ENCODE data around the gene TPST1. TPM values are rescaled to one million over a fixed set of nuclear protein-coding genes. Genes with fewer than 3 reads are reported as not detected.

The TPST1 gene
- polyA plus RNA-seq, 1 of the 3 experiments (the other 2 are of a cell fraction): 36.4 TPM

- TF ChIP-seq MAX (IDR thresholded peaks at IDR 0.05; ENCODE audit: low read depth): no peak
- TF ChIP-seq SMC3 (IDR thresholded peaks at IDR 0.05; ENCODE audit: low read depth, low read length): no peak
- TF ChIP-seq IRF3 (IDR thresholded peaks at IDR 0.05; ENCODE audit: low read depth, low read length): no peak
Measured at GRCh38 chr7:66236713-66237303, 31.7 kb downstream of the TPST1 start (continued).

DNA sequence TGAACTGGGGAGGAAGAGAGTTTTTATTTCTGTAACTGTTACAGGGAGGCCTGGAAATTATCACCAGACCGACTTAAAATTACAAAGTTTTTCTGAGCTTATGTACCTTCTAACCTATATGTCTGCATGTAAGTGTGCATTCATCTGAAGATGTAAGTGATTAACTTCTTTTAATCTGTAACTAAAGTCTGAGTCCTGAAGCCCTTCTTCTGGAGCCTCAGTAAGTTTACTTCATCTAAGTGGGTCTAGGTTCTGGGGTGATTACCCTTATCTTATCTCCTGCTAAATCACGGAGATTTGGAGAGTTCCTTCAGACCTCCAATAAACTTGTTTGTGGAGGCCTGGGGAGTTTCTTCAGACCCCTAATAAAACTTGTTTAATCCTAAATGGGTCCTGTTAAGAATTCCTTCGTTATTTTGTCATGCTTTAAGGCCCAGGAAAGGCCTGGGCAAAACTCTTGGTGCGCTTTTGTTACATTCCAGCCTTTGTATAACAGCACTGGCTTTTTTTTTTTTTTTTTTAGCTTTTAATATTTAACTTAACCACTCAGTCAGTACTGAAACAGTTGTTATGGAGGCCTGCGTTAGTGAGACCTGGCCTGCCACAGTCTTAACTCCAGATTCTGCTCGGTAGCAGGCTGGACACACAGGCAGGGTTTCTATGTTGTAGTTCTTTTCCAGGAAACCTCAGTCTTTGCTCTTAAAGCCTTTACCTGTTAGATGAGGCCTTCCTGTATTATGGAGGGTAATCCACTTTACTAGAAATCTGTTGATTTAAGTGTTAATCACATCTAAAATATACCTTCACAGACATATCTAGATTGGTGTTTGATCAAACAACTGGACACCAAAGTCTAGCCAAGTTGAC is 33.0 kb downstream of the TPST1 start:
- peaks cover 60% of the 10 kb centered on the region for H3K79me2 ChIP-seq (ENCODE audit: insufficient read depth)
- H3K9me3 ChIP-seq: no peaks in the 10 kb centered on the region
- H3K27ac ChIP-seq (ENCODE audit: low read depth in 2 of 2, low read length in 1 of 2): peak overlapping the region in 1 of 2 experiments; percentile 44; a peak in 2 of 4 replicates
- peaks cover 8 to 10% of the 10 kb centered on the region in 2 experiments; a peak in 1 of 4 replicates for H3K4me1 ChIP-seq (ENCODE audit: control insufficient read depth in 1 of 2, insufficient read depth in 2 of 2, low read depth in 1 of 2, low read length in 1 of 2)
- H3F3A ChIP-seq (replicated peaks; ENCODE audit: insufficient read depth): no peaks in the 10 kb centered on the region
- peaks cover 7 to 16% of the 10 kb centered on the region in 2 experiments for H3K36me3 ChIP-seq (replicated peaks in 1 of 2; ENCODE audit: control insufficient read depth in 1 of 2, insufficient read depth in 2 of 2, low read length in 1 of 2)
- WGBS (ENCODE audit: low lambda C conversion rate): 72% methylated on average over 6 of the region's 6 CpGs
- no peak overlapping the region for H2AFZ ChIP-seq (ENCODE audit: low read depth)
- ChIA-PET CTCF (interaction anchor here (0.7 to 2.3 kb wide), 4 partner anchors 8 to 67 kb away, joined by 3 to 7 read pairs (median 4); no protein-coding TSS in a partner anchor), POLR2A (no interaction called here)
- no peak overlapping the region for H3K4me3 ChIP-seq (ENCODE audit: low read depth in 2 of 2, low read length in 1 of 2)
- TF ChIP-seq NRF1 (IDR thresholded peaks at IDR 0.05; ENCODE audit: low read depth, low read length) (no peak), FOSL2 (IDR thresholded peaks at IDR 0.05; ENCODE audit: borderline replicate concordance, low read depth) (no peak), SIN3A (IDR thresholded peaks at IDR 0.05; ENCODE audit: borderline replicate concordance, low read depth, low read length) (no peak), FOXM1 (IDR thresholded peaks at IDR 0.05; ENCODE audit: low read depth) (no peak)
- H3K9ac ChIP-seq: no peak overlapping the region
- H3K27me3 ChIP-seq (ENCODE audit: insufficient read depth): no peaks in the 10 kb centered on the region
- no peaks in the 10 kb centered on the region for H3K9me2 ChIP-seq
- DNase-seq: no peak
- no peaks in the 10 kb centered on the region for H4K20me1 ChIP-seq (ENCODE audit: insufficient read depth)
- H3K4me2 ChIP-seq: no peak overlapping the region

GRCh38 chr7:66238773-66239466 is 33.8 kb downstream of the TPST1 start:
- H3K79me2 ChIP-seq (ENCODE audit: insufficient read depth): peaks cover 61% of the 10 kb centered on the region
- peak overlapping the region in 1 of 2 experiments; percentile 44; a peak in 1 of 4 replicates for H3K27ac ChIP-seq (ENCODE audit: low read depth in 2 of 2, low read length in 1 of 2)
- peaks cover 8 to 10% of the 10 kb centered on the region in 2 experiments; a peak in 1 of 4 replicates for H3K4me1 ChIP-seq (ENCODE audit: control insufficient read depth in 1 of 2, insufficient read depth in 2 of 2, low read depth in 1 of 2, low read length in 1 of 2)
- H3K4me3 ChIP-seq (ENCODE audit: low read depth in 2 of 2, low read length in 1 of 2): no peak overlapping the region
- no peaks in the 10 kb centered on the region for H3K9me3 ChIP-seq
- ChIA-PET CTCF (interaction anchor here (0.7 kb wide), 1 partner anchor 18 kb away, joined by 3 read pairs; no protein-coding TSS in a partner anchor), POLR2A (no interaction called here)
- no peaks in the 10 kb centered on the region for H3K27me3 ChIP-seq (ENCODE audit: insufficient read depth)
- 92% methylated on average over 5 of the region's 5 CpGs for WGBS (ENCODE audit: low lambda C conversion rate)
- no peak for DNase-seq
- H3K36me3 ChIP-seq (replicated peaks in 1 of 2; ENCODE audit: control insufficient read depth in 1 of 2, insufficient read depth in 2 of 2, low read length in 1 of 2): peaks cover 7 to 16% of the 10 kb centered on the region in 2 experiments
- TF ChIP-seq FOXJ3 (CRISPR knock-in tag; IDR thresholded peaks at IDR 0.05): no peak
- no peak for TF ChIP-seq NFIC (IDR thresholded peaks at IDR 0.05; ENCODE audit: borderline replicate concordance)
- TF ChIP-seq NRF1 (IDR thresholded peaks at IDR 0.05; ENCODE audit: low read depth, low read length): no peak
- no peak for TF ChIP-seq FOSL2 (IDR thresholded peaks at IDR 0.05; ENCODE audit: borderline replicate concordance, low read depth)
- no peak for TF ChIP-seq SMC3 (IDR thresholded peaks at IDR 0.05; ENCODE audit: low read depth, low read length)
- TF ChIP-seq RFX5 (IDR thresholded peaks at IDR 0.05; ENCODE audit: low read length): no peak
- TF ChIP-seq JUND (IDR thresholded peaks at IDR 0.05): no peak
- TF ChIP-seq MEF2A (IDR thresholded peaks at IDR 0.05; ENCODE audit: borderline replicate concordance, low read depth): no peak
- TF ChIP-seq MXI1 (IDR thresholded peaks at IDR 0.05; ENCODE audit: low read depth, low read length): no peak
- no peaks in the 10 kb centered on the region for H3K9me2 ChIP-seq
- H2AFZ ChIP-seq (ENCODE audit: low read depth): no peak overlapping the region
- H3K9ac ChIP-seq: no peak overlapping the region
- H4K20me1 ChIP-seq (ENCODE audit: insufficient read depth): no peaks in the 10 kb centered on the region
- no peaks in the 10 kb centered on the region for H3F3A ChIP-seq (replicated peaks; ENCODE audit: insufficient read depth)
- H3K4me2 ChIP-seq: no peak overlapping the region

Measured in SK-N-SH (cell line).